ENCODE measurements around the gene NRG3.

DNA sequence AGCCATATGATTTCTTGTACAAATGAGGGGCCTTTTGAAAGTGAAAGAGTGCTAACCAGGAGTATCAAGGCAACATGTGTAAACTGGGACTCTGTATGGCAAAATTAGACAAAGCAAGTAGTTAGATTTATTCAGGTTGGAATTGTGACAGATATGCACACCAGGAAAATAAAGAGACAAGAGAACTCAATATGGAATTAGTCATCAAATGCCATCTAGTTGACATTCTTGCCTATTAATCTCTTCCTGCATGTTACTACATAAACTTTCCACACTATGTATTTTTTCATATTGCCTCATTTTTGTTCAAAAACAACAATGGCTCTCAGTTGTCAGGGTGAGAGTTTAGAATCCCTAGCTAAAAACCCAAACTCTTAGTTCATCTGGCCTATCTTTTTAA lies 799.0 kb downstream of the NRG3 start:
- TF ChIP-seq, protein P1, sequence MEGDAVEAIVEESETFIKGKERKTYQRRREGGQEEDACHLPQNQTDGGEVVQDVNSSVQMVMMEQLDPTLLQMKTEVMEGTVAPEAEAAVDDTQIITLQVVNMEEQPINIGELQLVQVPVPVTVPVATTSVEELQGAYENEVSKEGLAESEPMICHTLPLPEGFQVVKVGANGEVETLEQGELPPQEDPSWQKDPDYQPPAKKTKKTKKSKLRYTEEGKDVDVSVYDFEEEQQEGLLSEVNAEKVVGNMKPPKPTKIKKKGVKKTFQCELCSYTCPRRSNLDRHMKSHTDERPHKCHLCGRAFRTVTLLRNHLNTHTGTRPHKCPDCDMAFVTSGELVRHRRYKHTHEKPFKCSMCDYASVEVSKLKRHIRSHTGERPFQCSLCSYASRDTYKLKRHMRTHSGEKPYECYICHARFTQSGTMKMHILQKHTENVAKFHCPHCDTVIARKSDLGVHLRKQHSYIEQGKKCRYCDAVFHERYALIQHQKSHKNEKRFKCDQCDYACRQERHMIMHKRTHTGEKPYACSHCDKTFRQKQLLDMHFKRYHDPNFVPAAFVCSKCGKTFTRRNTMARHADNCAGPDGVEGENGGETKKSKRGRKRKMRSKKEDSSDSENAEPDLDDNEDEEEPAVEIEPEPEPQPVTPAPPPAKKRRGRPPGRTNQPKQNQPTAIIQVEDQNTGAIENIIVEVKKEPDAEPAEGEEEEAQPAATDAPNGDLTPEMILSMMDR (IDR thresholded peaks at IDR 0.05; ENCODE audit: low read length), result no peak
- TF ChIP-seq EZH2 (IDR thresholded peaks at IDR 0.05; ENCODE audit: borderline replicate concordance, low read length), result no peak
